ENCODE results near the gene IZUMO1. TPM values are rescaled to one million over a fixed set of nuclear protein-coding genes. Genes with fewer than 3 reads are reported as not detected.

Gene IZUMO1
- total and polyA plus RNA-seq, 10 donors: 0.26 to 5.3 (median 1.0) TPM; not detected in 1

Small RNA genes lying within 50 kb of the gene (small RNA-seq; reads per million reads assigned to genes)
- gene RNU6-317P: 0 reads per million in 4 donors

Other genes with a start within 250 kb of the IZUMO1 start
- gene LMTK3, start 235.1 kb downstream of the IZUMO1 start, total RNA-seq: 1 to 10 TPM in 6 of 7 donors, under 1 TPM in 1; 0.69 to 4.2 (median 1.5) TPM
- 1 to 10 TPM in 1 of 3 donors, under 1 TPM in 2; 0.29 to 1.1 (median 0.37) TPM for gene LMTK3, start 235.1 kb downstream of the IZUMO1 start, polyA plus RNA-seq
- not detected for gene SULT2B1, start 194.7 kb downstream of the IZUMO1 start, total RNA-seq
- gene SULT2B1, start 194.7 kb downstream of the IZUMO1 start, polyA plus RNA-seq: under 1 TPM in 2 of 3 donors, not detected in 1; 0.12 to 0.58 TPM
- not detected for gene SPACA4, start 140.2 kb downstream of the IZUMO1 start, total RNA-seq
- gene SPACA4, start 140.2 kb downstream of the IZUMO1 start, polyA plus RNA-seq: not detected
- gene FAM83E, start 131.8 kb downstream of the IZUMO1 start, total RNA-seq: 1 to 10 TPM in 1 of 7 donors, under 1 TPM in 1, not detected in 5; 0.46 to 2.0 TPM
- under 1 TPM; 0.04 to 0.67 (median 0.20) TPM for gene FAM83E, start 131.8 kb downstream of the IZUMO1 start, polyA plus RNA-seq
- gene RPL18, start 127.7 kb downstream of the IZUMO1 start, total RNA-seq: 1,000 to 10,000 TPM; 1,136 to 2,739 (median 1,465) TPM
- gene RPL18, start 127.7 kb downstream of the IZUMO1 start, polyA plus RNA-seq: 1,000 to 10,000 TPM; 3,728 to 5,575 (median 5,277) TPM
- 10 to 100 TPM; 12.4 to 26.5 (median 23.5) TPM for gene SPHK2, start 127.4 kb downstream of the IZUMO1 start, total RNA-seq
- gene SPHK2, start 127.4 kb downstream of the IZUMO1 start, polyA plus RNA-seq: 10 to 100 TPM in 1 of 3 donors, 1 to 10 TPM in 2; 7.9 to 20.8 (median 9.7) TPM
- gene DBP, start 109.5 kb downstream of the IZUMO1 start, total RNA-seq: 10 to 100 TPM; 11.4 to 29.5 (median 22.5) TPM
- 10 to 100 TPM; 21.8 to 26.8 (median 24.1) TPM for gene DBP, start 109.5 kb downstream of the IZUMO1 start, polyA plus RNA-seq
- 10 to 100 TPM in 2 of 7 donors, 1 to 10 TPM in 5; 1.9 to 10.7 (median 4.4) TPM for gene CA11, start 100.7 kb downstream of the IZUMO1 start, total RNA-seq
- gene CA11, start 100.7 kb downstream of the IZUMO1 start, polyA plus RNA-seq: 10 to 100 TPM in 2 of 3 donors, 1 to 10 TPM in 1; 9.7 to 14.5 (median 10.5) TPM
- gene NTN5, start 73.9 kb downstream of the IZUMO1 start, total RNA-seq: 1 to 10 TPM in 3 of 7 donors, under 1 TPM in 3, not detected in 1; 0.30 to 2.1 (median 1.2) TPM
- gene NTN5, start 73.9 kb downstream of the IZUMO1 start, polyA plus RNA-seq: 1 to 10 TPM in 1 of 3 donors, under 1 TPM in 2; 0.49 to 1.1 (median 0.51) TPM
- under 1 TPM in 3 of 7 donors, not detected in 4; 0.17 to 0.65 (median 0.38) TPM for gene FUT2, start 50.9 kb downstream of the IZUMO1 start, total RNA-seq
- gene FUT2, start 50.9 kb downstream of the IZUMO1 start, polyA plus RNA-seq: 1 to 10 TPM in 1 of 3 donors, under 1 TPM in 1, not detected in 1; 0.22 to 1.2 TPM
- 10 to 100 TPM in 1 of 7 donors, 1 to 10 TPM in 6; 3.1 to 10.3 (median 4.0) TPM for gene MAMSTR, start 27.2 kb downstream of the IZUMO1 start, total RNA-seq
- gene MAMSTR, start 27.2 kb downstream of the IZUMO1 start, polyA plus RNA-seq: 10 to 100 TPM in 1 of 3 donors, 1 to 10 TPM in 1, under 1 TPM in 1; 0.93 to 10.7 (median 3.6) TPM
- 10 to 100 TPM; 30.3 to 78.1 (median 39.8) TPM for gene RASIP1, start 6.3 kb downstream of the IZUMO1 start, total RNA-seq
- 10 to 100 TPM; 15.1 to 62.8 (median 42.1) TPM for gene RASIP1, start 6.3 kb downstream of the IZUMO1 start, polyA plus RNA-seq
- 10 to 100 TPM in 4 of 7 donors, 1 to 10 TPM in 3; 5.6 to 22.9 (median 10.0) TPM for gene FUT1, start 5.7 kb upstream of the IZUMO1 start, total RNA-seq
- 1 to 10 TPM; 1.0 to 6.5 (median 2.7) TPM for gene FUT1, start 5.7 kb upstream of the IZUMO1 start, polyA plus RNA-seq
- not detected for gene FGF21, start 8.6 kb upstream of the IZUMO1 start, total RNA-seq
- not detected for gene FGF21, start 8.6 kb upstream of the IZUMO1 start, polyA plus RNA-seq
- gene BCAT2, start 64.1 kb upstream of the IZUMO1 start, total RNA-seq: 10 to 100 TPM; 15.5 to 25.3 (median 20.4) TPM
- gene BCAT2, start 64.1 kb upstream of the IZUMO1 start, polyA plus RNA-seq: 10 to 100 TPM; 25.5 to 31.7 (median 29.4) TPM
- 10 to 100 TPM in 3 of 7 donors, 1 to 10 TPM in 4; 2.4 to 14.7 (median 8.1) TPM for gene HSD17B14, start 89.6 kb upstream of the IZUMO1 start, total RNA-seq
- 10 to 100 TPM; 10.1 to 16.5 (median 11.2) TPM for gene HSD17B14, start 89.6 kb upstream of the IZUMO1 start, polyA plus RNA-seq
- 10 to 100 TPM in 6 of 7 donors, 1 to 10 TPM in 1; 8.6 to 24.2 (median 16.0) TPM for gene PLEKHA4, start 121.7 kb upstream of the IZUMO1 start, total RNA-seq
- gene PLEKHA4, start 121.7 kb upstream of the IZUMO1 start, polyA plus RNA-seq: 10 to 100 TPM; 12.2 to 20.6 (median 13.8) TPM
- gene PPP1R15A, start 125.5 kb upstream of the IZUMO1 start, total RNA-seq: 10 to 100 TPM; 30.2 to 74.2 (median 47.6) TPM
- 10 to 100 TPM; 18.5 to 54.5 (median 21.5) TPM for gene PPP1R15A, start 125.5 kb upstream of the IZUMO1 start, polyA plus RNA-seq
- 1 to 10 TPM in 3 of 7 donors, under 1 TPM in 3, not detected in 1; 0.34 to 5.0 (median 1.3) TPM for gene TULP2, start 151.8 kb upstream of the IZUMO1 start, total RNA-seq
- gene TULP2, start 151.8 kb upstream of the IZUMO1 start, polyA plus RNA-seq: under 1 TPM in 2 of 3 donors, not detected in 1; 0.14 to 0.32 TPM
- 100 to 1,000 TPM; 217 to 321 (median 268) TPM for gene NUCB1, start 153.4 kb upstream of the IZUMO1 start, total RNA-seq
- gene NUCB1, start 153.4 kb upstream of the IZUMO1 start, polyA plus RNA-seq: 100 to 1,000 TPM in 1 of 3 donors, 10 to 100 TPM in 2; 67.6 to 125 (median 72.4) TPM
- 1 to 10 TPM in 4 of 7 donors, under 1 TPM in 2, not detected in 1; 0.51 to 4.5 (median 2.5) TPM for gene DHDH, start 186.8 kb upstream of the IZUMO1 start, total RNA-seq
- 1 to 10 TPM; 1.2 to 2.6 (median 1.2) TPM for gene DHDH, start 186.8 kb upstream of the IZUMO1 start, polyA plus RNA-seq
- 100 to 1,000 TPM in 6 of 7 donors, 10 to 100 TPM in 1; 65.9 to 158 (median 113) TPM for gene BAX, start 208.0 kb upstream of the IZUMO1 start, total RNA-seq
- gene BAX, start 208.0 kb upstream of the IZUMO1 start, polyA plus RNA-seq: 100 to 1,000 TPM; 131 to 219 (median 177) TPM
- over 10,000 TPM in 2 of 7 donors, 1,000 to 10,000 TPM in 5; 4,960 to 10,995 (median 6,703) TPM for gene FTL, start 218.4 kb upstream of the IZUMO1 start, total RNA-seq
- over 10,000 TPM in 1 of 3 donors, 1,000 to 10,000 TPM in 2; 5,646 to 14,078 (median 8,665) TPM for gene FTL, start 218.4 kb upstream of the IZUMO1 start, polyA plus RNA-seq
- 10 to 100 TPM; 23.3 to 47.1 (median 32.1) TPM for gene GYS1, start 246.4 kb upstream of the IZUMO1 start, total RNA-seq
- 10 to 100 TPM; 11.9 to 20.0 (median 15.1) TPM for gene GYS1, start 246.4 kb upstream of the IZUMO1 start, polyA plus RNA-seq
- gene RUVBL2, start 247.0 kb upstream of the IZUMO1 start, total RNA-seq: 10 to 100 TPM; 32.0 to 46.9 (median 38.4) TPM
- 10 to 100 TPM; 46.7 to 58.4 (median 53.5) TPM for gene RUVBL2, start 247.0 kb upstream of the IZUMO1 start, polyA plus RNA-seq